A549 (cell line): ENCODE measurements around the gene ADD1. TPM values are rescaled to one million over a fixed set of nuclear protein-coding genes. Genes with fewer than 3 reads are reported as not detected.
A peak's percentile ranks its signal among the peaks of the same experiment; 100 is the strongest.

Experiments
- ATAC-seq, 2 experiments: fragments of 200-7000 bp in 1 of 2; fragments of >200 bp in 1 of 2; cut with Nextera tagmentation in 1 of 2; cut with Tn5 transposase in 1 of 2; 3 replicates each; pipeline versions ENCODE4 v1.8.0 to v1.9.1; 2018 to 2020; ENCODE audit warnings: mild to moderate bottlenecking in 1 of 2, moderate library complexity in 1 of 2
- CTCF ChIA-PET: fragments of 300-600 bp; sonication (Branson Sonifier 250); formaldehyde crosslinking; extraction: SDS; loops from one replicate; lab custom pipeline; 2021; ENCODE audit warnings: antibody characterized with exemption, inconsistent platforms; lab: Yijun Ruan, JAX
- POLR2A ChIA-PET: fragments of 350-600 bp; formaldehyde crosslinking; extraction: SDS; loops from one replicate; lab custom pipeline; 2021; ENCODE audit warnings: antibody characterized with exemption, inconsistent platforms; lab: Yijun Ruan, JAX
- DNase-seq, 2 experiments: peaks; one replicate each; pipeline versions ENCODE4 v3.0.0 to v3.0.0-alpha.2; 2011 to 2016; ENCODE audit warnings: low read depth in 1 of 2, low spot score in 1 of 2
- FAIRE-seq: peaks from 2 replicates; lab custom pipeline; 2011; peaks lifted over from hg19 to GRCh38; lab: Jason Lieb, UNC
- H3K27ac ChIP-seq, 2 experiments: fragments of >200 bp; sonication (Bioruptor Twin); formaldehyde crosslinking; 3 replicates each; pipeline ENCODE4 v1.5.1; 2016 to 2017
- H3K4me1 ChIP-seq: fragments of >200 bp; sonication (Bioruptor Twin); formaldehyde crosslinking; 3 replicates; pipeline ENCODE4 v1.6.1; 2016
- H3K4me2 ChIP-seq: fragments of >200 bp; sonication (Bioruptor Twin); formaldehyde crosslinking; 3 replicates; pipeline ENCODE4 v1.6.1; 2016
- H3K4me3 ChIP-seq: fragments of >200 bp; sonication (Bioruptor Twin); formaldehyde crosslinking; 3 replicates; pipeline ENCODE4 v1.5.1; 2016
- H3K9me3 ChIP-seq: fragments of >200 bp; sonication (Bioruptor Twin); formaldehyde crosslinking; 3 replicates; pipeline ENCODE4 v1.6.1; 2016
- CBX2 ChIP-seq: fragments of 200-600 bp; sonication (generic); IDR thresholded peaks from 2 replicates; pipeline ENCODE4 v1.6.1; 2016; ENCODE audit warnings: low read depth, mild to moderate bottlenecking, borderline replicate concordance
- CEBPB ChIP-seq, 2 experiments: fragments of >200 bp in 1 of 2; sonication (Bioruptor Twin) in 1 of 2; formaldehyde crosslinking in 1 of 2; IDR thresholded peaks; 2 replicates each; pipeline ENCODE4 v1.6.1; 2012 to 2016
- CHD2 ChIP-seq: fragments of 150-350 bp; IDR thresholded peaks from 2 replicates; pipeline ENCODE4 v1.6.1; 2014; ENCODE audit warnings: low read length; ENCODE audit not compliant: partially characterized antibody
- CTCF ChIP-seq: fragments of >200 bp; sonication (Bioruptor Twin); formaldehyde crosslinking; IDR thresholded peaks from 3 replicates; pipeline ENCODE4 v1.5.1; 2016
- EHMT2 ChIP-seq: fragments of 200-600 bp; sonication (generic); IDR thresholded peaks from 2 replicates; pipeline ENCODE4 v1.6.1; 2016; ENCODE audit warnings: antibody characterized with exemption, low read depth, mild to moderate bottlenecking, moderate library complexity
- EP300 ChIP-seq, 2 experiments: fragments of >200 bp; sonication (Bioruptor Twin); formaldehyde crosslinking; IDR thresholded peaks; 2 replicates in 1 of 2; 3 replicates in 1 of 2; pipeline ENCODE4 v1.6.1; 2016 to 2017
- FOSB ChIP-seq: fragments of 250-450 bp; sonication (Bioruptor Pico); IDR thresholded peaks from 2 replicates; pipeline ENCODE4 v1.5.0; 2020; ENCODE audit warnings: mild to moderate bottlenecking, moderate library complexity
- HEYL ChIP-seq: fragments of 250-450 bp; sonication (Bioruptor Pico); IDR thresholded peaks from 2 replicates; pipeline ENCODE4 v1.8.0; 2021; ENCODE audit warnings: mild to moderate bottlenecking, moderate library complexity
- HOXB5 ChIP-seq: fragments of 250-450 bp; sonication (Bioruptor Pico); IDR thresholded peaks from 2 replicates; pipeline ENCODE4 v1.5.0; 2020; ENCODE audit warnings: mild to moderate bottlenecking, moderate library complexity
- JUN ChIP-seq, 2 experiments: fragments of >200 bp; sonication (Bioruptor Twin); formaldehyde crosslinking; IDR thresholded peaks; 2 replicates in 1 of 2; 3 replicates in 1 of 2; pipeline ENCODE4 v1.6.1; 2016 to 2017
- KDM5A ChIP-seq: fragments of 200-600 bp; sonication (generic); IDR thresholded peaks from 2 replicates; pipeline ENCODE4 v1.6.1; 2016; ENCODE audit warnings: antibody characterized with exemption, mild to moderate bottlenecking
- MAX ChIP-seq: IDR thresholded peaks from 2 replicates; pipeline ENCODE4 v1.6.1; 2012
- MYC ChIP-seq: IDR thresholded peaks from 2 replicates; pipeline ENCODE4 v1.6.1; 2012; ENCODE audit warnings: mild to moderate bottlenecking, inconsistent platforms, low read length, improper control_type of control experiment, borderline replicate concordance
- PBX3 ChIP-seq: IDR thresholded peaks from 2 replicates; pipeline ENCODE4 v1.6.1; 2012
- POLR2A ChIP-seq: IDR thresholded peaks from 2 replicates; pipeline ENCODE4 v1.6.1; 2012; ENCODE audit warnings: mild to moderate bottlenecking, low read length
- RARB ChIP-seq: fragments of 250-450 bp; sonication (Bioruptor Pico); IDR thresholded peaks from 2 replicates; pipeline ENCODE4 v1.8.0; 2021; ENCODE audit warnings: mild to moderate bottlenecking, moderate library complexity
- RNF2 ChIP-seq: fragments of 200-600 bp; sonication (generic); IDR thresholded peaks from 2 replicates; pipeline ENCODE4 v1.6.1; 2016; ENCODE audit warnings: low read depth, mild to moderate bottlenecking, antibody characterized with exemption, moderate library complexity, borderline replicate concordance
- SMC3 ChIP-seq: fragments of >200 bp; sonication (Bioruptor Twin); formaldehyde crosslinking; IDR thresholded peaks from 3 replicates; pipeline ENCODE4 v1.6.1; 2018; ENCODE audit warnings: inconsistent platforms
- SREBF2 ChIP-seq: fragments of 450-650 bp; IDR thresholded peaks from 2 replicates; pipeline ENCODE4 v1.6.1; 2014; ENCODE audit warnings: mild to moderate bottlenecking, moderate library complexity
- TFCP2L1 ChIP-seq: fragments of 250-450 bp; sonication (Bioruptor Pico); IDR thresholded peaks from 2 replicates; pipeline ENCODE4 v1.5.0; 2021; ENCODE audit warnings: mild to moderate bottlenecking
- TP53 ChIP-seq: fragments of 250-450 bp; sonication (Bioruptor Pico); IDR thresholded peaks from 2 replicates; pipeline ENCODE4 v1.5.0; 2021; ENCODE audit warnings: mild to moderate bottlenecking, moderate library complexity
- ZFP36 ChIP-seq: fragments of 450-650 bp; IDR thresholded peaks from 2 replicates; pipeline ENCODE4 v1.6.1; 2014; ENCODE audit warnings: borderline replicate concordance; ENCODE audit not compliant: partially characterized antibody
- ZSCAN20 ChIP-seq: fragments of 250-450 bp; sonication (Bioruptor Pico); IDR thresholded peaks from 2 replicates; pipeline ENCODE4 v1.8.0; 2022; ENCODE audit warnings: mild to moderate bottlenecking, moderate library complexity
- WGBS: methylation state at CpG from one replicate; pipeline ENCODE4 v1.1.6; 2017; ENCODE audit errors: missing lambda C conversion rate; 5-methylcytosine and 5-hydroxymethylcytosine counted together
- polyA plus RNA-seq, 4 experiments: library from polyadenylated mRNA; depleted of rRNA in 3 of 4; stranded (reverse); fragments of >200 nt; fragmentation: RNase III in 1 of 4; extraction: RNeasy Plus Mini Kit Qiagen cat#74134 plus additional on column Dnase treatment in 1 of 4; gene quantifications; 2 replicates in 3 of 4; 3 replicates in 1 of 4; pipeline ENCODE4 v1.2.3, GENCODE V29; 2011 to 2017
- TF ChIP-seq, protein P1 (sequence below): IDR thresholded peaks from 2 replicates; pipeline ENCODE4 v1.6.1; 2012; ENCODE audit warnings: low read depth, borderline replicate concordance
- TF ChIP-seq, protein P2 (sequence below): fragments of 250-450 bp; sonication (Bioruptor Pico); IDR thresholded peaks from 2 replicates; pipeline ENCODE4 v1.5.0; 2021; ENCODE audit warnings: mild to moderate bottlenecking, moderate library complexity, borderline replicate concordance
- TF ChIP-seq, protein P3 (sequence below): fragments of >200 bp; sonication (Bioruptor Twin); formaldehyde crosslinking; IDR thresholded peaks from 2 replicates; pipeline ENCODE4 v1.6.1; 2016

ADD1 gene
- polyA plus RNA-seq, 2 of the 4 experiments (the other 2 are of a cell fraction), result 59.7 to 60.3 TPM

- no peaks in the 10 kb centered on the region for H3K9me3 ChIP-seq
- WGBS, result 59% methylated on average over 7 of the region's 15 CpGs
- peak overlapping the region; percentile 92 for H3K4me2 ChIP-seq
- POLR2A ChIA-PET, result no interaction called here
- no peak for DNase-seq
- peaks cover 34% of the 10 kb centered on the region for H3K4me1 ChIP-seq
- CTCF ChIA-PET, result no interaction called here
- no peak for FAIRE-seq
- no peak for ATAC-seq
- TF ChIP-seq CBX2 (no peak), TFCP2L1 (CRISPR knock-in tag) (no peak), TP53 (no peak), SMC3 (no peak), PBX3 (no peak), JUN (IDR thresholded peaks at IDR 0.05) (no peak), RARB (no peak), MYC (no peak), HEYL (CRISPR knock-in tag) (no peak), POLR2A (no peak), MAX (no peak), CHD2 (no peak)
- H3K27ac ChIP-seq, result peak overlapping the region; percentile 90 to 96
- H3K4me3 ChIP-seq, result peak overlapping the region; percentile 90
Measured at GRCh38 chr4:2932951-2933565, 89.4 kb downstream of the ADD1 start.

DNA sequence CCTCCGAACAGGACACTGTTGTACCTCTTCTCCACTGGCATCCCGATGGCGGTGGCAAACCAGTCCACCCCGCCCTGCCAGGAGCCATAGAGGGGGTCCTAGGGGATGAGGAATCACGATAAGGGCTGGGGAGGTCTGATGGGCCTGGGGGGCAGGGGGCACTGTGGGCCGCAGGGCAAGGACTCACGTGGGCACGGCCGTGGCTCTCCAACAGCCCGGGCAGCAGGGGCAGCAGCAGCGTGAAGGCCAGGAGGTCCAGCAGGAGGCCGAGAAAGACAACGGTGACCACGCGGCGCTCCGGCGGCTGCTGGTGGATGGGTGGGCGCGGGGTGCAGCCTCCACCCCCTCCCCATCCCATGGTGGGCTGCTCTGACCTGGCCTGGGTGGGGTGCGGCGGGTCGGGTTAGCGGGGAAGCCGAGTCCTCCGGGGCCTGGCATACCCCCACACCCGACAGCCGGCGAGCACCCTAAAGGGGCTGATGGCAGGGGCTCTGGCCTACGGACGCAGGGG lies 90.0 kb downstream of the ADD1 start:
- DNase-seq, result no peak
- CTCF ChIA-PET, result no interaction called here
- TF ChIP-seq CTCF (no peak), EP300 (IDR thresholded peaks at IDR 0.05) (no peak), MYC (no peak), KDM5A (no peak), ZFP36 (no peak), CBX2 (no peak), HOXB5 (CRISPR knock-in tag) (no peak), RNF2 (no peak), CEBPB (IDR thresholded peaks at IDR 0.05) (no peak), HEYL (CRISPR knock-in tag) (no peak), TFCP2L1 (CRISPR knock-in tag) (no peak), EHMT2 (no peak), ZSCAN20 (CRISPR knock-in tag) (no peak), SREBF2 (no peak), FOSB (no peak), MAX (no peak), JUN (IDR thresholded peaks at IDR 0.05) (no peak)
- TF ChIP-seq, protein P1, sequence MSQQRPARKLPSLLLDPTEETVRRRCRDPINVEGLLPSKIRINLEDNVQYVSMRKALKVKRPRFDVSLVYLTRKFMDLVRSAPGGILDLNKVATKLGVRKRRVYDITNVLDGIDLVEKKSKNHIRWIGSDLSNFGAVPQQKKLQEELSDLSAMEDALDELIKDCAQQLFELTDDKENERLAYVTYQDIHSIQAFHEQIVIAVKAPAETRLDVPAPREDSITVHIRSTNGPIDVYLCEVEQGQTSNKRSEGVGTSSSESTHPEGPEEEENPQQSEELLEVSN, result no peak
- TF ChIP-seq, protein P2, sequence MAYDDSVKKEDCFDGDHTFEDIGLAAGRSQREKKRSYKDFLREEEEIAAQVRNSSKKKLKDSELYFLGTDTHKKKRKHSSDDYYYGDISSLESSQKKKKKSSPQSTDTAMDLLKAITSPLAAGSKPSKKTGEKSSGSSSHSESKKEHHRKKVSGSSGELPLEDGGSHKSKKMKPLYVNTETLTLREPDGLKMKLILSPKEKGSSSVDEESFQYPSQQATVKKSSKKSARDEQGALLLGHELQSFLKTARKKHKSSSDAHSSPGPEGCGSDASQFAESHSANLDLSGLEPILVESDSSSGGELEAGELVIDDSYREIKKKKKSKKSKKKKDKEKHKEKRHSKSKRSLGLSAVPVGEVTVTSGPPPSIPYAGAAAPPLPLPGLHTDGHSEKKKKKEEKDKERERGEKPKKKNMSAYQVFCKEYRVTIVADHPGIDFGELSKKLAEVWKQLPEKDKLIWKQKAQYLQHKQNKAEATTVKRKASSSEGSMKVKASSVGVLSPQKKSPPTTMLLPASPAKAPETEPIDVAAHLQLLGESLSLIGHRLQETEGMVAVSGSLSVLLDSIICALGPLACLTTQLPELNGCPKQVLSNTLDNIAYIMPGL (CRISPR knock-in tag), result no peak
- TF ChIP-seq, protein P3, sequence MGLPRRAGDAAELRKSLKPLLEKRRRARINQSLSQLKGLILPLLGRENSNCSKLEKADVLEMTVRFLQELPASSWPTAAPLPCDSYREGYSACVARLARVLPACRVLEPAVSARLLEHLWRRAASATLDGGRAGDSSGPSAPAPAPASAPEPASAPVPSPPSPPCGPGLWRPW, result no peak

More for the DNA sequence above, 90.0 kb downstream of the ADD1 start:
- Histone ChIP-seq H3K4me3 (peak overlapping the region; percentile 90), H3K27ac (peak overlapping the region; percentile 90 to 96), H3K9me3 (no peaks in the 10 kb centered on the region), H3K4me2 (peak overlapping the region; percentile 92), H3K4me1 (peaks cover 34% of the 10 kb centered on the region)
- FAIRE-seq (no peak), ATAC-seq (peak in 1 of 2 experiments; percentile 29; a peak in 3 of 6 replicates)
- POLR2A ChIA-PET, result no interaction called here
- WGBS, result 20% methylated on average over 10 of the region's 31 CpGs
